ENCODE results near the gene SP6.

Gene SP6

GRCh38 chr17:47846716-47847340, 4.1 kb downstream of the SP6 start:
- no peak overlapping the region for H3K4me3 ChIP-seq (ENCODE audit: control insufficient read depth, low read depth, low read length)
- no peak for TF ChIP-seq CTCF (IDR thresholded peaks at IDR 0.05; ENCODE audit: control insufficient read depth, insufficient read depth, low read depth, low read length, missing control alignments)
- DNase-seq (ENCODE audit: low read depth): no peak

- no peak for DNase-seq (ENCODE audit: low read depth)
- no peak overlapping the region for H3K4me3 ChIP-seq (ENCODE audit: control insufficient read depth, low read depth, low read length)
- no peak for TF ChIP-seq CTCF (IDR thresholded peaks at IDR 0.05; ENCODE audit: control insufficient read depth, insufficient read depth, low read depth, low read length, missing control alignments)
Measured at GRCh38 chr17:47845716-47846075, 5.3 kb downstream of the SP6 start.

GRCh38 chr17:47844814-47845715, 5.9 kb downstream of the SP6 start:
- H3K4me3 ChIP-seq (ENCODE audit: control insufficient read depth, low read depth, low read length): no peak overlapping the region
- TF ChIP-seq CTCF (IDR thresholded peaks at IDR 0.05; ENCODE audit: control insufficient read depth, insufficient read depth, low read depth, low read length, missing control alignments): peak; percentile 53
- DNase-seq (ENCODE audit: low read depth): no peak

GRCh38 chr17:47844227-47844626, 6.7 kb downstream of the SP6 start:
- H3K4me3 ChIP-seq (ENCODE audit: control insufficient read depth, low read depth, low read length): no peak overlapping the region
- no peak for DNase-seq (ENCODE audit: low read depth)
- no peak for TF ChIP-seq CTCF (IDR thresholded peaks at IDR 0.05; ENCODE audit: control insufficient read depth, insufficient read depth, low read depth, low read length, missing control alignments)

- no peak overlapping the region for H3K4me3 ChIP-seq (ENCODE audit: control insufficient read depth, low read depth, low read length)
- no peak for TF ChIP-seq CTCF (IDR thresholded peaks at IDR 0.05; ENCODE audit: control insufficient read depth, insufficient read depth, low read depth, low read length, missing control alignments)
- DNase-seq (ENCODE audit: low read depth): no peak
Measured at GRCh38 chr17:47843391-47843730, 7.6 kb downstream of the SP6 start.

- peak overlapping the region; percentile 92 for H3K4me3 ChIP-seq (ENCODE audit: control insufficient read depth, low read depth, low read length)
- TF ChIP-seq CTCF (IDR thresholded peaks at IDR 0.05; ENCODE audit: control insufficient read depth, insufficient read depth, low read depth, low read length, missing control alignments): no peak
- DNase-seq (ENCODE audit: low read depth): no peak
Measured at GRCh38 chr17:47841488-47842291, 9.3 kb downstream of the SP6 start.
